Measurements from ENCODE around the gene PLB1.
"Not testable (repeated sequence)": the region's sequence is repeated elsewhere in the genome, so short reads cannot be mapped to it uniquely, and the experiment has no call there.

The PLB1 gene

GRCh38 chr2:28662044-28662443, 166.2 kb downstream of the PLB1 start:
- Histone ChIP-seq H3K9me3 (ENCODE audit: severe bottlenecking) (peaks cover 7% of the 10 kb centered on the region), H3K27ac (no peak overlapping the region), H3K36me3 (no peaks in the 10 kb centered on the region), H3K4me3 (ENCODE audit: low read depth, low read length) (no peak overlapping the region), H3K27me3 (ENCODE audit: insufficient read depth, low read depth, severe bottlenecking) (no peaks in the 10 kb centered on the region)
- no peak for DNase-seq
- no peak for TF ChIP-seq CTCF (IDR thresholded peaks at IDR 0.05; ENCODE audit: low read depth, low read length)

GRCh38 chr2:28662468-28663181, 166.8 kb downstream of the PLB1 start:
- DNase-seq, result no peak
- no peak overlapping the region for H3K27ac ChIP-seq
- no peak for TF ChIP-seq CTCF (IDR thresholded peaks at IDR 0.05; ENCODE audit: low read depth, low read length)
- peaks cover 7% of the 10 kb centered on the region for H3K9me3 ChIP-seq (ENCODE audit: severe bottlenecking)
- H3K27me3 ChIP-seq (ENCODE audit: insufficient read depth, low read depth, severe bottlenecking), result no peaks in the 10 kb centered on the region
- H3K36me3 ChIP-seq, result no peaks in the 10 kb centered on the region
- H3K4me3 ChIP-seq (ENCODE audit: low read depth, low read length), result no peak overlapping the region

- no peak for TF ChIP-seq CTCF (IDR thresholded peaks at IDR 0.05; ENCODE audit: low read depth, low read length)
- DNase-seq, result no peak
- H3K27ac ChIP-seq, result peak overlapping the region; percentile 62; the same call in 1 of the 2 replicates
These were observed 167.5 kb downstream of the PLB1 start for GRCh38 chr2:28663359-28663758.

GRCh38 chr2:28664120-28664842, 168.4 kb downstream of the PLB1 start:
- no peaks in the 10 kb centered on the region for H3K36me3 ChIP-seq
- H3K9me3 ChIP-seq (ENCODE audit: severe bottlenecking), result peaks cover 2% of the 10 kb centered on the region
- peak overlapping the region; percentile 62 for H3K27ac ChIP-seq
- no peaks in the 10 kb centered on the region for H3K27me3 ChIP-seq (ENCODE audit: insufficient read depth, low read depth, severe bottlenecking)
- H3K4me3 ChIP-seq (ENCODE audit: low read depth, low read length), result peak overlapping the region; percentile 8; the same call in 1 of the 2 replicates
- TF ChIP-seq CTCF (IDR thresholded peaks at IDR 0.05; ENCODE audit: low read depth, low read length), result no peak
- DNase-seq, result peak; percentile 89

More at GRCh38 chr2:28663359-28663758, 167.5 kb downstream of the PLB1 start:
- Histone ChIP-seq H3K4me3 (ENCODE audit: low read depth, low read length) (no peak overlapping the region), H3K27me3 (ENCODE audit: insufficient read depth, low read depth, severe bottlenecking) (no peaks in the 10 kb centered on the region), H3K9me3 (ENCODE audit: severe bottlenecking) (peaks cover 7% of the 10 kb centered on the region), H3K36me3 (no peaks in the 10 kb centered on the region)

GRCh38 chr2:28665041-28665704, 169.3 kb downstream of the PLB1 start:
- no peak for TF ChIP-seq CTCF (IDR thresholded peaks at IDR 0.05; ENCODE audit: low read depth, low read length)
- no peak for DNase-seq
- Histone ChIP-seq H3K9me3 (ENCODE audit: severe bottlenecking) (peaks cover 2% of the 10 kb centered on the region), H3K36me3 (no peaks in the 10 kb centered on the region), H3K27me3 (ENCODE audit: insufficient read depth, low read depth, severe bottlenecking) (no peaks in the 10 kb centered on the region), H3K27ac (peak overlapping the region; percentile 62), H3K4me3 (ENCODE audit: low read depth, low read length) (no peak overlapping the region)

DNA sequence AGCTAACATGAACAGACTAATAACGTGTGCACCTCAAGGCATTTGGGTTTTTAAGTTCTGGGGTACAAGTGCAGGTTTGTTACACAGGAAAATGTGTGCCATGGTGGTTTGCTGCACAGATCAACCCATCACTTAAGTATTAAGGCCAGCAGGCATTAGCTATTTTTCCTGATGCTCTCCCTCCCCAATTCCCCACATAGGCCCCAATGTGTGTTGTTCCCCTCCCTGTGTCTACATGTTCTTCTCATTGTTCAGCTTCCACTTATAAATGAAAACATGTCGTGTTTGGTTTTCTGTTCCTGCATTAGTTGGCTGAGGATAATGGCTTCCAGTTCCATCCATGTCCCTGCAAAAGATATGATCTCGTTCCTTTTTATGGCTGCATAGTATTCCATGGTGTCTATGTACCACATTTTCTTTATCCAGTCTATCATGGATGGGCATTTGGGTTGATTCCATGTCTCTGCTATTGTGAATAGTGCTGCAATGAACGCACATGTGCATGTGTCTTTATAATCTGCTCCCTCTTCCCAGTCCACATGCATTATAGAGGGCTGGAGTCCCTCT, 170.0 kb downstream of the PLB1 start:
- not testable (repeated sequence) for H3K27me3 ChIP-seq (ENCODE audit: insufficient read depth, low read depth, severe bottlenecking); H3K4me3 ChIP-seq (ENCODE audit: low read depth, low read length); H3K27ac ChIP-seq; DNase-seq; H3K36me3 ChIP-seq; H3K9me3 ChIP-seq (ENCODE audit: severe bottlenecking)

Data from WERI-Rb-1 (cell line).